Measurements from ENCODE around the gene FBN3.

GRCh38 chr19:8109455-8109854 is 39.9 kb downstream of the FBN3 start:
- TF ChIP-seq GATA3 (IDR thresholded peaks at IDR 0.05; ENCODE audit: low read depth, low read length) = no peak
- TF ChIP-seq GATA2 (IDR thresholded peaks at IDR 0.05; ENCODE audit: low read depth, low read length) = no peak

All from SH-SY5Y (cell line).